H9 (cell line): ENCODE results near the gene ABHD5. TPM values are rescaled to one million over a fixed set of nuclear protein-coding genes. Genes with fewer than 3 reads are reported as not detected.

ENCODE experiments used
- DNase-seq: peaks from one replicate; pipeline ENCODE4 v3.0.0-alpha.2; 2017
- H2AFZ ChIP-seq: one replicate; pipeline ENCODE4 v1.6.1; 2013; ENCODE audit warnings: mild to moderate bottlenecking, low read length, control low read depth, moderate library complexity
- H2AK5ac ChIP-seq: 2 replicates; pipeline ENCODE4 v1.6.1; 2013; ENCODE audit warnings: low read length, control low read depth, mixed read lengths; ENCODE audit not compliant: insufficient read length
- H2BK120ac ChIP-seq: one replicate; pipeline ENCODE4 v1.6.1; 2013; ENCODE audit warnings: low read depth, mild to moderate bottlenecking, low read length, control low read depth, inconsistent platforms; ENCODE audit not compliant: poor library complexity, severe bottlenecking
- H2BK12ac ChIP-seq: 2 replicates; pipeline ENCODE4 v1.6.1; 2013; ENCODE audit warnings: low read length, control low read depth, mixed read lengths, low read depth; ENCODE audit not compliant: insufficient read length
- H2BK15ac ChIP-seq: 2 replicates; pipeline ENCODE4 v1.6.1; 2013; ENCODE audit warnings: low read depth, low read length, control low read depth
- H2BK20ac ChIP-seq: one replicate; pipeline ENCODE4 v1.6.1; 2013; ENCODE audit warnings: low read depth, mild to moderate bottlenecking, low read length, control low read depth, inconsistent platforms; ENCODE audit not compliant: poor library complexity, severe bottlenecking
- H2BK5ac ChIP-seq: 2 replicates; pipeline ENCODE4 v1.6.1; 2013; ENCODE audit warnings: low read length, control low read depth, mixed read lengths; ENCODE audit not compliant: insufficient read length
- H3K14ac ChIP-seq: 2 replicates; pipeline ENCODE4 v1.6.1; 2013; ENCODE audit warnings: low read length, control low read depth; ENCODE audit not compliant: insufficient read depth
- H3K18ac ChIP-seq: 2 replicates; pipeline ENCODE4 v1.6.1; 2013; ENCODE audit warnings: low read depth, mild to moderate bottlenecking, mixed read lengths, low read length, control low read depth; ENCODE audit not compliant: insufficient read length
- H3K23ac ChIP-seq: 2 replicates; pipeline ENCODE4 v1.6.1; 2013; ENCODE audit warnings: low read length, control low read depth, mixed read lengths, low read depth; ENCODE audit not compliant: insufficient read length
- H3K23me2 ChIP-seq: 2 replicates; pipeline ENCODE4 v1.6.1; 2013; ENCODE audit warnings: low read depth, mild to moderate bottlenecking, mixed read lengths, low read length, control low read depth; ENCODE audit not compliant: insufficient read length, poor library complexity, severe bottlenecking
- H3K27ac ChIP-seq: 2 replicates; pipeline ENCODE4 v1.5.1; 2013; ENCODE audit warnings: low read length, control low read depth, mixed read lengths, low read depth; ENCODE audit not compliant: insufficient read length
- H3K27me3 ChIP-seq: 2 replicates; pipeline ENCODE4 v1.6.1; 2013; ENCODE audit warnings: low read length, control low read depth, inconsistent platforms; ENCODE audit not compliant: insufficient read depth
- H3K4ac ChIP-seq: 2 replicates; pipeline ENCODE4 v1.6.1; 2013; ENCODE audit warnings: low read depth, mild to moderate bottlenecking, control low read depth, inconsistent platforms, low read length, moderate library complexity
- H3K4me1 ChIP-seq: 2 replicates; pipeline ENCODE4 v1.6.1; 2013; ENCODE audit warnings: low read length, control low read depth, inconsistent platforms; ENCODE audit not compliant: insufficient read depth
- H3K4me2 ChIP-seq: 2 replicates; pipeline ENCODE4 v1.6.1; 2013; ENCODE audit warnings: low read length, control low read depth, mixed read lengths; ENCODE audit not compliant: insufficient read length, insufficient read depth
- H3K56ac ChIP-seq: 2 replicates; pipeline ENCODE4 v1.6.1; 2013; ENCODE audit warnings: low read depth, mild to moderate bottlenecking, mixed read lengths, low read length, control low read depth; ENCODE audit not compliant: insufficient read length
- H3K79me1 ChIP-seq: 2 replicates; pipeline ENCODE4 v1.6.1; 2013; ENCODE audit warnings: low read depth, mild to moderate bottlenecking, moderate library complexity, low read length, control low read depth, inconsistent platforms; ENCODE audit not compliant: insufficient read depth, poor library complexity, severe bottlenecking
- H3K79me2 ChIP-seq: 2 replicates; pipeline ENCODE4 v1.6.1; 2013; ENCODE audit warnings: low read length, control low read depth, inconsistent platforms; ENCODE audit not compliant: insufficient read depth
- H3K9ac ChIP-seq: 2 replicates; pipeline ENCODE4 v1.6.1; 2013; ENCODE audit warnings: low read length, control low read depth, mixed read lengths; ENCODE audit not compliant: insufficient read length; ENCODE audit errors: extremely low read depth
- H3K9me3 ChIP-seq: one replicate; pipeline ENCODE4 v1.6.1; 2013; ENCODE audit warnings: low read depth, low read length, inconsistent platforms; ENCODE audit not compliant: control insufficient read depth
- H3T11ph ChIP-seq: one replicate; pipeline ENCODE4 v1.6.1; 2013; ENCODE audit warnings: mild to moderate bottlenecking, low read length, control low read depth, inconsistent platforms
- H4K20me1 ChIP-seq: one replicate; pipeline ENCODE4 v1.6.1; 2013; ENCODE audit not compliant: control insufficient read depth, insufficient read length, insufficient read depth
- H4K5ac ChIP-seq: 2 replicates; pipeline ENCODE4 v1.6.1; 2013; ENCODE audit warnings: low read depth, mild to moderate bottlenecking, mixed read lengths, low read length, control low read depth; ENCODE audit not compliant: insufficient read length
- H4K8ac ChIP-seq: replicated peaks from 2 replicates; pipeline ENCODE4 v1.6.1; 2013; ENCODE audit warnings: low read length, control low read depth, mixed read lengths, low read depth; ENCODE audit not compliant: insufficient read length
- H4K91ac ChIP-seq: 2 replicates; pipeline ENCODE4 v1.6.1; 2013; ENCODE audit warnings: low read depth, mild to moderate bottlenecking, moderate library complexity, mixed read lengths, low read length, control low read depth; ENCODE audit not compliant: insufficient read length
- H3K27ac Mint-ChIP-seq, 3 experiments: 2 replicates in 2 of 3; 3 replicates in 1 of 3; pipeline ENCODE4 v1.8.0; 2020 to 2021; ENCODE audit warnings: mixed read lengths in 3 of 3, mild to moderate bottlenecking in 1 of 3, moderate library complexity in 1 of 3
- H3K27me3 Mint-ChIP-seq: 2 replicates; pipeline ENCODE4 v1.8.0; 2021; ENCODE audit warnings: low read depth, mild to moderate bottlenecking, moderate library complexity, mixed read lengths
- H3K36me3 Mint-ChIP-seq, 3 experiments: 2 replicates in 2 of 3; 3 replicates in 1 of 3; pipeline ENCODE4 v1.8.0; 2020 to 2021; ENCODE audit warnings: low read depth in 3 of 3, mixed read lengths in 3 of 3; ENCODE audit not compliant: insufficient read depth in 1 of 3
- H3K4me1 Mint-ChIP-seq, 2 experiments: 2 replicates each; pipeline ENCODE4 v1.8.0; 2020; ENCODE audit warnings: mixed read lengths in 2 of 2
- H3K4me3 Mint-ChIP-seq, 2 experiments: 2 replicates in 1 of 2; 3 replicates in 1 of 2; pipeline ENCODE4 v1.8.0; 2020 to 2021; ENCODE audit warnings: mild to moderate bottlenecking in 2 of 2, mixed read lengths in 2 of 2, moderate library complexity in 1 of 2
- H3K9me3 Mint-ChIP-seq, 2 experiments: 2 replicates in 1 of 2; 3 replicates in 1 of 2; pipeline ENCODE4 v1.8.0; 2020; ENCODE audit warnings: mild to moderate bottlenecking in 2 of 2, mixed read lengths in 2 of 2, moderate library complexity in 1 of 2
- CTCF ChIP-seq: fragments of 200-600 bp; sonication (generic); conservative IDR thresholded peaks from 3 replicates; pipeline ENCODE4 v1.8.0; 2021; ENCODE audit warnings: antibody characterized with exemption, mild to moderate bottlenecking
- WGBS: extraction: QIAGEN DNeasy Blood & Tissue Kit; methylation state at CpG from one replicate; pipeline ENCODE4 v1.1.7; 2013; ENCODE audit warnings: missing lambda C conversion rate, low lambda C conversion rate, mixed read lengths; ENCODE audit not compliant: insufficient read length; ENCODE audit errors: extremely low coverage; 5-methylcytosine and 5-hydroxymethylcytosine counted together
- total RNA-seq: library from RNA; stranded (reverse); gene quantifications from 2 replicates; pipeline ENCODE4 v1.2.1, GENCODE V29; 2021

ABHD5 gene
- total RNA-seq, 1 experiment from 2014 or later: 13.1 TPM

- H3K79me1 ChIP-seq: no peaks in the 10 kb centered on the region
- H3K56ac ChIP-seq: no peak overlapping the region
- no peak overlapping the region for H4K5ac ChIP-seq
- H3K4me1 ChIP-seq: no peaks in the 10 kb centered on the region; the same call in 1 of the 2 replicates
- Mint-ChIP-seq H3K4me1 (peaks cover 11% of the 10 kb centered on the region in 2 experiments), H3K27ac (no peak overlapping the region), H3K4me3 (no peak overlapping the region), H3K9me3 (peaks cover 9 to 12% of the 10 kb centered on the region in 2 experiments), H3K27me3 (peaks cover 2% of the 10 kb centered on the region), H3K36me3 (peaks cover 6 to 31% (median 9%) of the 10 kb centered on the region in 3 experiments)
- H2AK5ac ChIP-seq: no peak overlapping the region
- H3K27me3 ChIP-seq: no peaks in the 10 kb centered on the region
- H2BK15ac ChIP-seq: no peak overlapping the region
- H3K23me2 ChIP-seq: no peaks in the 10 kb centered on the region
- no peaks in the 10 kb centered on the region for H3K9me3 ChIP-seq
- no peak overlapping the region for H2AFZ ChIP-seq
- no CpG with 5 or more reads among the region's 3 CpGs for WGBS
- H4K20me1 ChIP-seq: no peaks in the 10 kb centered on the region
- DNase-seq: no peak
- H3K18ac ChIP-seq: no peak overlapping the region
- H3K27ac ChIP-seq: no peak overlapping the region
- H3T11ph ChIP-seq: no peak overlapping the region
- H3K79me2 ChIP-seq: no peaks in the 10 kb centered on the region
- no peak overlapping the region for H3K4ac ChIP-seq
- no peak overlapping the region for H4K91ac ChIP-seq
- H2BK12ac ChIP-seq: no peak overlapping the region
- no peak overlapping the region for H3K9ac ChIP-seq
- no peak overlapping the region for H2BK120ac ChIP-seq
- no peak overlapping the region for H4K8ac ChIP-seq
- H2BK20ac ChIP-seq: no peak overlapping the region
- no peak overlapping the region for H3K14ac ChIP-seq
- H3K4me2 ChIP-seq: no peak overlapping the region
- H3K23ac ChIP-seq: no peak overlapping the region
- TF ChIP-seq CTCF: no peak
- H2BK5ac ChIP-seq: no peak overlapping the region
Measured at GRCh38 chr3:43684944-43685343, 5.8 kb upstream of the ABHD5 start.
